ENCODE results near the gene EPHA8.

EPHA8 gene

GRCh38 chr1:22572818-22573217 lies 9.5 kb downstream of the EPHA8 start:
- TF ChIP-seq CTCF (IDR thresholded peaks at IDR 0.05; ENCODE audit: borderline replicate concordance, insufficient read depth, low read depth, low read length), result no peak

GRCh38 chr1:22573237-22573636 lies 9.9 kb downstream of the EPHA8 start:
- TF ChIP-seq CTCF (IDR thresholded peaks at IDR 0.05; ENCODE audit: borderline replicate concordance, insufficient read depth, low read depth, low read length), result no peak
- H3K4me3 ChIP-seq (ENCODE audit: low read depth, low read length), result no peak overlapping the region

More at GRCh38 chr1:22572818-22573217, 9.5 kb downstream of the EPHA8 start:
- no peak overlapping the region for H3K4me3 ChIP-seq (ENCODE audit: low read depth, low read length)

GRCh38 chr1:22575532-22576149 lies 12.4 kb downstream of the EPHA8 start:
- TF ChIP-seq CTCF (IDR thresholded peaks at IDR 0.05; ENCODE audit: borderline replicate concordance, insufficient read depth, low read depth, low read length), result no peak
- no peak overlapping the region for H3K4me3 ChIP-seq (ENCODE audit: low read depth, low read length)

GRCh38 chr1:22576150-22576544 lies 12.9 kb downstream of the EPHA8 start:
- no peak overlapping the region for H3K4me3 ChIP-seq (ENCODE audit: low read depth, low read length)
- TF ChIP-seq CTCF (IDR thresholded peaks at IDR 0.05; ENCODE audit: borderline replicate concordance, insufficient read depth, low read depth, low read length), result no peak

GRCh38 chr1:22576617-22577016 lies 13.3 kb downstream of the EPHA8 start:
- no peak for TF ChIP-seq CTCF (IDR thresholded peaks at IDR 0.05; ENCODE audit: borderline replicate concordance, insufficient read depth, low read depth, low read length)

GRCh38 chr1:22578732-22579361 lies 15.6 kb downstream of the EPHA8 start:
- no peak for TF ChIP-seq CTCF (IDR thresholded peaks at IDR 0.05; ENCODE audit: borderline replicate concordance, insufficient read depth, low read depth, low read length)
- H3K4me3 ChIP-seq (ENCODE audit: low read depth, low read length), result no peak overlapping the region

More at GRCh38 chr1:22576617-22577016, 13.3 kb downstream of the EPHA8 start:
- no peak overlapping the region for H3K4me3 ChIP-seq (ENCODE audit: low read depth, low read length)

- no peak overlapping the region for H3K4me3 ChIP-seq (ENCODE audit: low read depth, low read length)
- no peak for TF ChIP-seq CTCF (IDR thresholded peaks at IDR 0.05; ENCODE audit: borderline replicate concordance, insufficient read depth, low read depth, low read length)
Measured at GRCh38 chr1:22579541-22580155, 16.4 kb downstream of the EPHA8 start.

Data from GM12875 (cell line).